OCI-LY3 (cell line): Measurements from ENCODE around the gene GRIFIN.

Experiments
- H2AFZ ChIP-seq: fragments of 200-600, 300-600 bp; shearing (Covaris generic); 2 replicates; pipeline ENCODE4 v1.6.0; 2014; ENCODE audit warnings: antibody characterized with exemption, low read depth, low read length
- H3K27ac ChIP-seq: fragments of 200-600, 300-600 bp; sonication (generic); 2 replicates; pipeline ENCODE4 v1.5.1; 2014; ENCODE audit warnings: mild to moderate bottlenecking, low read length, moderate library complexity, mixed read lengths
- H3K27me3 ChIP-seq: fragments of 200-600, 300-600 bp; sonication (generic); 2 replicates; pipeline ENCODE4 v1.6.1; 2014; ENCODE audit warnings: low read depth, low read length, mixed read lengths
- H3K36me3 ChIP-seq: fragments of 200-600, 300-600 bp; sonication (generic); replicated peaks from 2 replicates; pipeline ENCODE3; 2014; ENCODE audit warnings: low read depth, low read length, mixed read lengths
- H3K4me1 ChIP-seq: fragments of 300-600, 200-600 bp; sonication (generic); 2 replicates; pipeline ENCODE4 v1.6.1; 2014; ENCODE audit warnings: low read length, mixed read lengths
- H3K4me2 ChIP-seq: fragments of 200-600, 300-600 bp; sonication (generic); 2 replicates; pipeline ENCODE4 v1.6.1; 2014; ENCODE audit warnings: low read length, mixed read lengths
- H3K4me3 ChIP-seq: fragments of 300-600, 200-600 bp; sonication (generic); 2 replicates; pipeline ENCODE4 v1.5.1; 2014; ENCODE audit warnings: antibody characterized with exemption, mild to moderate bottlenecking, low read length, moderate library complexity
- H3K79me2 ChIP-seq: fragments of 300-600, 200-600 bp; shearing (Covaris generic); 2 replicates; pipeline ENCODE4 v1.6.1; 2014; ENCODE audit warnings: mild to moderate bottlenecking, low read length, mixed read lengths
- H3K9ac ChIP-seq: fragments of 300-600, 200-600 bp; shearing (Covaris generic); 2 replicates; pipeline ENCODE4 v1.6.0; 2014; ENCODE audit warnings: mild to moderate bottlenecking, low read length, moderate library complexity
- H3K9me3 ChIP-seq: fragments of 200-600, 300-600 bp; shearing (Covaris generic); 2 replicates; pipeline ENCODE4 v1.6.1; 2014; ENCODE audit warnings: low read length, mixed read lengths; ENCODE audit not compliant: insufficient read depth
- H4K20me1 ChIP-seq: fragments of 200-600, 300-600 bp; sonication (generic); 2 replicates; pipeline ENCODE4 v1.6.1; 2016; ENCODE audit warnings: low read length, mixed read lengths; ENCODE audit not compliant: insufficient read depth
- EZH2phosphoT487 ChIP-seq: fragments of 200-600 bp; shearing (Covaris generic); IDR thresholded peaks from 2 replicates; pipeline ENCODE4 v1.6.1; 2018; ENCODE audit warnings: antibody characterized with exemption, mixed run types, low read depth
- TF ChIP-seq, protein P1 (sequence below): fragments of 200-600, 300-600 bp; sonication (generic); IDR thresholded peaks from 2 replicates; pipeline ENCODE4 v1.5.1; 2014; ENCODE audit warnings: antibody characterized with exemption, low read length, low read depth

GRIFIN gene, protein sequence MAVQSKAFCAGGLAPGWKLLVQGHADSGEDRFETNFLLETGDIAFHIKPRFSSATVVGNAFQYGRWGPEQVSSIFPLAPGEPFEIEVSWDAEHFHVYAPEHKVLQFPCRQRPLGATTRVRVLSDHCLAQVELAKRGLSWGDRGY

DNA sequence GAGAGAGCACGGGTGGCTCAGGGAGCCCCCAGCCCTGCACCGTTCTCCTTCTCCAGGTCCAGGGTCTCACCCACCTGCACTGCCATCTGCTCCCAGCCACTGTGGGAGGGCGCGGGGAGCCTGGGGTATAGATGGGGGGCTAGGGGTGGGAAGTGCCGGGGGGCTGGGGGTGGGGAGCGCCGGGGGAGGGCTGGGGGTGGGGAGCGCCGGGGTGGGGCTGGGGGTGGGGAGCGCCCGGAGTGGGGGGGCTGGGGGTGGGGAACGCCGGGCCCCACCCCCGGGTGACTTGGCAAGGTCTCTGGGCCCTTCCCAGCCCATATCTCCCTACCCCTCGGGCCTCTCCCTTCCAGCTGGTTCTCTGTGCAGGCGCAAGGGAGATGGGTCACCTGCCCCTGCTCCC is at the start of gene GRIFIN:
Gene GRIFIN (minus strand): TSS at position 101 of the 400 bp plus-strand sequence. CDS start 15 bp downstream, at position 86.
- no peaks in the 10 kb centered on the region for H4K20me1 ChIP-seq
- H3K4me1 ChIP-seq, result no peaks in the 10 kb centered on the region
- H3K79me2 ChIP-seq, result no peaks in the 10 kb centered on the region
- no peak for TF ChIP-seq EZH2phosphoT487
- TF ChIP-seq, protein P1, sequence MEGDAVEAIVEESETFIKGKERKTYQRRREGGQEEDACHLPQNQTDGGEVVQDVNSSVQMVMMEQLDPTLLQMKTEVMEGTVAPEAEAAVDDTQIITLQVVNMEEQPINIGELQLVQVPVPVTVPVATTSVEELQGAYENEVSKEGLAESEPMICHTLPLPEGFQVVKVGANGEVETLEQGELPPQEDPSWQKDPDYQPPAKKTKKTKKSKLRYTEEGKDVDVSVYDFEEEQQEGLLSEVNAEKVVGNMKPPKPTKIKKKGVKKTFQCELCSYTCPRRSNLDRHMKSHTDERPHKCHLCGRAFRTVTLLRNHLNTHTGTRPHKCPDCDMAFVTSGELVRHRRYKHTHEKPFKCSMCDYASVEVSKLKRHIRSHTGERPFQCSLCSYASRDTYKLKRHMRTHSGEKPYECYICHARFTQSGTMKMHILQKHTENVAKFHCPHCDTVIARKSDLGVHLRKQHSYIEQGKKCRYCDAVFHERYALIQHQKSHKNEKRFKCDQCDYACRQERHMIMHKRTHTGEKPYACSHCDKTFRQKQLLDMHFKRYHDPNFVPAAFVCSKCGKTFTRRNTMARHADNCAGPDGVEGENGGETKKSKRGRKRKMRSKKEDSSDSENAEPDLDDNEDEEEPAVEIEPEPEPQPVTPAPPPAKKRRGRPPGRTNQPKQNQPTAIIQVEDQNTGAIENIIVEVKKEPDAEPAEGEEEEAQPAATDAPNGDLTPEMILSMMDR, result no peak
- no peak within 1 kb of the TSS for H3K9ac ChIP-seq
- H3K27ac ChIP-seq, result no peak within 1 kb of the TSS
- H3K9me3 ChIP-seq, result no peaks in the 10 kb centered on the region
- no peaks in the 10 kb centered on the region for H3K36me3 ChIP-seq
- H3K4me3 ChIP-seq, result no peak within 1 kb of the TSS
- no peak within 1 kb of the TSS for H2AFZ ChIP-seq
- H3K27me3 ChIP-seq, result no peaks in the 10 kb centered on the region
- no peak within 1 kb of the TSS for H3K4me2 ChIP-seq

DNA sequence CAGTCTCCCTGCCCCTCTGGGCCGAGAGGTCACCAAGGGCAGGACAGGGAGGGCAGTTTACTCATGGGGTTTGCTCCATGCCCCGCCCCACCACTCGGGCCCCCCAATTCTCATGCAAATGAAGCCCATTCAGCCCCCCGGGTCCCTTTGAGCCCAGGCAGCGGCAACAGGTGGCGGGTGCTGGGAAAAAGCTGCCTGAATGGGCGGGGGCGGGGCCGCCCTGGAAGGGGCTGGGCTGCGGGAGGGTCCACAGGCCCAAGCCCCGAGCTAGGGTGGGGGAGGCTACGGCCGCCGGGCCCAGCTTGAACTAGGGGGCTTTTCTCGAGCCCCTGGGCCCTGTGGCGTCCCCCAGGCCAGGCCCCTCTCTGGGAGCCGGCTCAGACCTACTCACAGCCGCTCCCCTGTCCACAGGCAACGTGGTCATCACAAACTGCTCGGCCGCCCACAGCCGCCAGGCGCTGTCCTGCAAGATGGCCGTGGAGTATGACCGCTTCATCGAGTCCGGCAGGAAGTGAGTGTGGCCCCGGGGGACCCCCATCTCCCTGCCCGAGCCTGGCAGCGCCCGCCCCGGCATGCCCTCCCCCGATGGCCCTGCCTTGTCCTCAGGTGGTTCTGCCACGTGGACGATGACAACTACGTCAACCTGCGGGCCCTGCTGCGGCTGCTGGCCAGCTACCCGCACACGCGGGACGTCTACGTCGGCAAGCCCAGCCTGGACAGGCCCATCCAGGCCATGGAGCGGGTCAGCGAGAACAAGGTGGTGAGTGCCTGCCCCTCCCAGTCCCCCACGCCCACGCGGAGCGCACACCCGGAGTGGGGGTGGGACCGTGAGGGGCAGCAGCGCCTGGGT is 48.8 kb upstream of the GRIFIN start:
- peaks cover 38% of the 10 kb centered on the region for H3K36me3 ChIP-seq

DNA sequence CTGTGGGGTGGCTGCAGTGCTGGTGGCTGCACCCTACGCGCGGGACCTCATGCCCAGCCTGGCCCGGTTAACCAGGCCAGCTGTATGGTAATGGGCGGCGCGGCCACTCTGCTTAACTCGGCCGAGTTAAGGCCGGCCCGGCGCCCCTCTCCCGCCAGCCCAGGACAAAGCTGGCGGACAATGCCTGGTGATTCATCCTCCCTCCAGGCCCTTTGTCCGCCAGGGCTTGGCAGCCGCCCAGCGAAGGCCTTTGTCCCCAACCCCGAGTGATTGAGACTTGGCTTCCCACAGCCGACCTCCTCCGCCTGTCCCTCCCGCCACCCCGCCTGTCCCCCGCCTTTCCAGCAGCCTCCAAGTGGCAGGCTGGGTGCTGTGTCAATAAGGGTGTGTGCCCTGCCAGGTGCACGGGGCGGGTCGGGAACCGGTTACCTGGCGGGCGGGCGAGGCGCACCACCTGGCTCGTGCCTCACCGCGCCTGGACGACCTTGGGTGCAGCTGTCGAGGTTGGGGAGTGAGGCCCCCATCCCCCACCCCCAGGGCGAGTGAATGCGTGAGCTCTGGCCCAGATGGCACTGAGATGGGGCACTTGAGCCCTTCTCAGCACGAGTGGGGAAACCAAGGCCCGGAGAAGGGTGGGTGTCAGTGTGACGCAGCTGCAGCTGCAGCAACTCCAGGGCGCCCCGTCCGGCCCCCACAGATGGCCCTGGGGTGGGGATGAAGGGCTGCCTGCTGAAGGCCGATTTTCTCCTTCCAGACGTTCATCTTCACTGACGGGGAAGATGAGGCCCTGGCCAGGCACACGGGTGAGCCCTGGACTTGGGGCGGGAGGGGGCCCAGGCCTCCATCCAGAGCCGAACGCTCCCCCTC is 48.0 kb upstream of the GRIFIN start:
- H2AFZ ChIP-seq, result no peak overlapping the region
- no peak for TF ChIP-seq EZH2phosphoT487
- TF ChIP-seq, protein P1, result no peak
- no peaks in the 10 kb centered on the region for H3K9me3 ChIP-seq
- H3K9ac ChIP-seq, result no peak overlapping the region
- peak overlapping the region; percentile 97; the same call in 1 of the 2 replicates for H3K4me2 ChIP-seq
- H3K27me3 ChIP-seq, result no peaks in the 10 kb centered on the region
- peaks cover 62% of the 10 kb centered on the region for H4K20me1 ChIP-seq
- no peak overlapping the region for H3K27ac ChIP-seq
- H3K4me1 ChIP-seq, result peaks cover 70% of the 10 kb centered on the region
- H3K36me3 ChIP-seq, result peaks cover 38% of the 10 kb centered on the region
- H3K4me3 ChIP-seq, result no peak overlapping the region
- H3K79me2 ChIP-seq, result peaks cover 58% of the 10 kb centered on the region

More for the DNA sequence above, 48.8 kb upstream of the GRIFIN start:
- TF ChIP-seq, protein P1, result no peak
- no peak for TF ChIP-seq EZH2phosphoT487
- no peak overlapping the region for H2AFZ ChIP-seq
- H3K27me3 ChIP-seq, result no peaks in the 10 kb centered on the region
- H3K79me2 ChIP-seq, result peaks cover 54% of the 10 kb centered on the region
- H3K9me3 ChIP-seq, result no peaks in the 10 kb centered on the region
- H3K4me1 ChIP-seq, result peaks cover 79% of the 10 kb centered on the region
- H3K27ac ChIP-seq, result no peak overlapping the region
- no peak overlapping the region for H3K9ac ChIP-seq
- H3K4me3 ChIP-seq, result no peak overlapping the region
- H3K4me2 ChIP-seq, result 0 out of 2 replicates have a peak overlapping the region, but pooled peaks have one; percentile 10
- H4K20me1 ChIP-seq, result peaks cover 62% of the 10 kb centered on the region
